NCI-H1436 (cell line): ENCODE measurements around the gene APOBEC3B.
"Not testable (repeated sequence)": the region's sequence is repeated elsewhere in the genome, so short reads cannot be mapped to it uniquely, and the experiment has no call there.

Experiments
- DNase-seq: peaks from one replicate; lab custom pipeline; 2025; lab: John Stamatoyannopoulos, UW

Gene APOBEC3B

DNA sequence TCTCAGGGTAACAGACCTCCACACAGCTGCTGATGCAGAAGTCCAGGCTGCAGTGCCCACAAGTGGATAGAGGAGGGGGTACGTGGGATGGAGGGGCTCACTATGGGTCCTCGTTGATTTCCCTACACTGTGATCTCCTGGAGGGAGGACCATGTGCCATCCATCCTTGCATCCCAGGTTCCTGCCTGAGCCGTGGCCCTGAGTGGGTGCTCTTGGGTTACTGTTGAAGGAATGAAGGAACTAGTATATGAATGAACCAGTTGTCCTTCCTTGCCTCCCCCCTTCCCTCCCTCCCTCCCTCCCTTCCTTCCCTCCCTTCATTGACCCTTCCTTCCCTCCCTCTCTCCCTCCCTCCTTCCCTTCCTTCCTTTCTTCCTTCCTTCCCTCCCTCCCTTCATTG, 15.4 kb downstream of the APOBEC3B start:
- no peak for DNase-seq

GRCh38 chr22:39003165-39003638, 21.1 kb downstream of the APOBEC3B start:
- DNase-seq, result peak; percentile 72

GRCh38 chr22:39007177-39007576, 25.0 kb downstream of the APOBEC3B start:
- no peak for DNase-seq

DNA sequence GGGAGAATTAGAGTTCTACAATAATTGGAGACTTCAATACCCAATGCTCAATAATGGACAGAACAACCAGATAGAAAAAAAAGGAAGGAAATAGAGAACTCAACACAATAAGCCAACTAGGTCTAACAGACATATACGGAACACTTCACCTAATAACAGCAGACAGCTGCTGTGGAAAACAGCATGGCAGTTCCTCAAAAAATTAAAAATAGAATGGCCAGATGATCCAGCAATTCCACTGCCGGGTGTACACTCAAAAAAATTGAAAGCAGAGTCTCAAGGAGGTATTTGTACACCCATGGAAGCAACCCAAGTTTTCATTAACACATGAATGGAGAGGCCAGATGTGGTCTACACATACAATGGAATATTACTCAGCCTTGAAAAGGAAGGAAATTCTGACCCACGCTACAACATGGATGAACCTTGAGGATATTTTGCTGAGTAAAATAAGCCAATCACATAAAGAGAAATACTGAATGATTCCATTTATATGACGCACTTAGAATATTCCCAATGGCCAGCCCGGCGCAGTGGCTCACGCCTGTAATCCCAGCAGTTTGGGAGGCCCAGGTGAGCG, 26.2 kb downstream of the APOBEC3B start:
- DNase-seq, result not testable (repeated sequence)

- no peak for DNase-seq
Observed at GRCh38 chr22:39010946-39011345, 28.8 kb downstream of the APOBEC3B start.

GRCh38 chr22:39012533-39013511, 30.7 kb downstream of the APOBEC3B start:
- no peak for DNase-seq

DNA sequence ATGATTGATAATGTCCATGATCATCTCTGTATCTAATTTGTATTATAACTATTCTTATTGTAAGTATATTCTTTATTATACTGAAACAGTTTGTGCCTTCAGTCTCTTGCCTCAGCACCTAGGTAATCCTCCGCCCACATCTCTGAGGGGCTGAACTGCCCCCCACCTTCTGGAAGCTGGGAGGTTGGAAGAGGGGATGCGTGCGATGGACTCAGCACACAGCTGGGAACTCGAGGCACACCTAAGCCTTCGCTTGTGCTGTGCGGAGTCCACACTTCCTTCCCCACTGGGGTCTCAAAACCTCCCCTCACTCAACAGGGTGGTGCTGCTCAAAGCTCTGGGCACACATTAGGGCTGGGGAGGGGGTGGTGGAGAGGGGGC, 31.4 kb downstream of the APOBEC3B start:
- not testable (repeated sequence) for DNase-seq

- DNase-seq, result peak; percentile 29
Observed at GRCh38 chr22:39013942-39014722, 32.0 kb downstream of the APOBEC3B start, which contains the start of gene APOBEC3C. APOBEC3C (plus strand) TSS chr22:39014257; CDS start chr22:39014363, 106 bp downstream.

DNA sequence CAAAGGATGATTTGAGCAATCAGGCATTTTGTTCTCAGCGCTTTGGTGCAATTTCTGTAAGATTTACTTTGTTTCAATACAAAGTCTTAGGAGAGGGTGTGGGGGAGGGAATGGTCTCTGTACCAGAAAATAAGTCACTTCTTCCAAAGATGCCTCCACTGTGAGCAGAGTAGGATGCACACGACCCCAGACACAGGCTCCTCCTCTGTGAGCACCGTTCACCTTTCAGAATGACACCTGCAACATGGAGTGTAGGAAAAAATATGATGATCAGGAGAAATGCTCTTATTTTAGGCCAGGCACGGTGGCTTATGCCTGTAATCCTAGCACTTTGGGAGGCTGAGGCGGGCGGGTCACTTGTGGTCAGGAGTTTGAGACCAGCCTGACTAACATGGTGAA, 32.6 kb downstream of the APOBEC3B start:
- DNase-seq, result not testable (repeated sequence)

GRCh38 chr22:39016592-39016991, 34.4 kb downstream of the APOBEC3B start:
- DNase-seq, result no peak

DNA sequence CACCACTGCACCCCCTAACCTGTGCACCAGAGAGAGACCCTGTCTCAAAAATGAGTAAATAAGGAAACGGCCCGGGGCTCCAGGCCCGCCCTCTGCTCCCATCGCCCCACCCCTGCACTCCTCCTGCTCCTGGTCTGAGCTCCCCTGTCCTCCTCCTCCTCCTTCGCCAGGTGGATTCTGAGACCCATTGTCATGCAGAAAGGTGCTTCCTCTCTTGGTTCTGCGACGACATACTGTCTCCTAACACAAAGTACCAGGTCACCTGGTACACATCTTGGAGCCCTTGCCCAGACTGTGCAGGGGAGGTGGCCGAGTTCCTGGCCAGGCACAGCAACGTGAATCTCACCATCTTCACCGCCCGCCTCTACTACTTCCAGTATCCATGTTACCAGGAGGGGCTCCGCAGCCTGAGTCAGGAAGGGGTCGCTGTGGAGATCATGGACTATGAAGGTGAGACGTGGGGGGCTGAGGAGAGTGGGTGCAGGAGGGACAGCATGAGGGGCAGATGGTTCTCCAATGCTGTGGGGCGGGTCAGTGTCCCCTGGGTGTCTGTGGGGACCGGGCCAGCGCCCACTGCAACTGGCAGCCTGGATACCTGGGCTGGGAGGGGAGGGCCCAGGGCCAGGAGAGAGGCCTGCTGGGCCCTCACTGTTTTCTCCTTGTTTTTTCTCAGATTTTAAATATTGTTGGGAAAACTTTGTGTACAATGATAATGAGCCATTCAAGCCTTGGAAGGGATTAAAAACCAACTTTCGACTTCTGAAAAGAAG, 35.6 kb downstream of the APOBEC3B start:
- DNase-seq, result no peak

GRCh38 chr22:39020021-39020651, 38.0 kb downstream of the APOBEC3B start:
- DNase-seq, result not testable (repeated sequence)

DNA sequence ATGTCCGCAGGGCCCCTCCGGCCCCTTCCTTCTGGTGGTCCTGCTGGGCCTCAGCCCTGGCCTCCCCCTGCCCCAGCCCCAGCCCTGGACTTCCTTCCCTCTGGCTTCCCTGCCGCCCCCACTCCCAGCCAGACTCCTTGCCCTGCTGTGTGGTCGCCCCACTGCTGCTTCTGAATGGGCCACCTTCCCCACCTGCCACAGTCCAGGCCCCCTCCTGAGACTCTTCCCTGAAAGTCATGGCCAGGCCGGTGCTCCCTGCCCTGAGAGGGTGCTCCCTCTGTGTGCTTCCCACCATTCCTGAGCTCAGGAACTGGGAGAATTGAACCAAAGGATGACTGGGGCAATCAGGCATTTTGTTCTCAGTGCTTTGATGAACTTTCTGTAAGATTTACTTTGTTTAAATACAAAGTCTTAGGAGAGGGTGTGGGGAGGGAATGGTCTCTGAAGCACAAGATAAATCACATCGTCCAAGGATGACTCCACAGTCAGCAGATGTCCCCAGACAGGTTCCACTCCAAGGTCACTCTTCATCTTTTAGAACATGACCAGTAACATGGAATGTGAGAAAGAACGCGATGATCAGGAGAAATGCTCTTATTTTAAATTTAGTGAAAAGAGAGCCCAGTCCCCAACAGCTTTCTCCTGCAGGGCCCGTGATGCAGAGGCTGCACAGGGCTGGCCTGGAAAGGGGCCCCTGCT, 39.6 kb downstream of the APOBEC3B start:
- DNase-seq, result no peak

- no peak for DNase-seq
Observed at GRCh38 chr22:39024519-39025308, 42.6 kb downstream of the APOBEC3B start.

DNA sequence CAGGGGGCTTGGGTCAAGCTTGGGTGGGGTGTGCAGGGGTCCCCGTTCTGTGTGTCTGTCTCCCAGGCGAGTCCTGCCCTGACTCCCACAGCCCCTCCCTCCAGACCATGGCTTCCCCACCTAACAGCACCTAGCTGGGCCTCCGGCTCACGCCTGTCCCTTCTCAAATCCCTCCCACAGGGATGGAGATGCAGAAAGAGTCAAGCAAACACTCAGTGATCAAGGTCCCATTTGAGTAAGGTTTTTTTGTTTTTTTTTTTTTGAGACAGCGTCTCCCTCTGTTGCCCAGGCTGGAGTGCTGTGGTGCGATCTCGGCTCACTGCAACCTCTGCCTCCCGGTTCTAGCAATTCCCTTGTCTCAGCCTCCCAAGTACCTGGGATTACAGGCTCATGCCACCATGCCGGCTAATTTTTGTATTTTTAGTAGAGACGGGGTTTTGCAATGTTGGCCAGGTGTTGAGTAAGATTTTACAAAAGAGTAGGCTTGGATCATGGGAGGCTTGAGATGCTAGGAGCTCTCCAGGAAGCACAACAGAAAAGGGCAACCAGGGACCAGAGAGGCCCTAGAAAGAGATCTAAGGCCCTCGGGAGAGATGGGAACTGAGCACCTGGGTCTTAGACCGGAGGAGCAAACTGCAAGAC, 44.5 kb downstream of the APOBEC3B start:
- no peak for DNase-seq

- no peak for DNase-seq
Observed at GRCh38 chr22:39027717-39028116, 45.6 kb downstream of the APOBEC3B start.

GRCh38 chr22:39028281-39028680, 46.1 kb downstream of the APOBEC3B start:
- no peak for DNase-seq

- DNase-seq, result no peak
Observed at GRCh38 chr22:39029227-39029626, 47.1 kb downstream of the APOBEC3B start.

DNA sequence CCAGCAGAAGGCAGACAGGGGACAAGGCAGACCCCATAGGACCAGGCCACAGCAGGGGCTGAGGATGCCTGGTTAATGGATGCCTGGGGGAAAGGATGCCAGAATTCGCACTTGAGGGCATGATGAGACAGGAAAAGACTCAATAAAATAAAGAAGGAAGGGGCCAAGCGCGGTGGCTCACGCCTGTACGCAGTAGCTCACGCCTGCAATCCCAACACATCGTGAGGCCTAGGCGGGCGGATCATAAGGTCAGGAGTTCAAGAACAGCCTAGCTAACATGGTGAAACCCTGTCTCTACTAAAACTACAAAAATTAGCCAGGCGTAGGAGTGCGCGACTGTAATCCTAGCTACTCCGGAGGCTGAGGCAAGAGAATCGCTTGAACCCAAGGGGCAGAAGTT, 48.6 kb downstream of the APOBEC3B start:
- no peak for DNase-seq
